Erythroblast (primary cell): ENCODE data around the gene IGF1.

ENCODE experiments used
- GATA1 ChIP-seq: IDR thresholded peaks from 2 replicates; pipeline ENCODE4 v1.6.1; 2011; ENCODE audit warnings: low read depth, mild to moderate bottlenecking, control low read depth, low read length, moderate library complexity
- POLR2A ChIP-seq: IDR thresholded peaks from 2 replicates; pipeline ENCODE4 v1.6.1; 2011; ENCODE audit warnings: mild to moderate bottlenecking, low read length

DNA sequence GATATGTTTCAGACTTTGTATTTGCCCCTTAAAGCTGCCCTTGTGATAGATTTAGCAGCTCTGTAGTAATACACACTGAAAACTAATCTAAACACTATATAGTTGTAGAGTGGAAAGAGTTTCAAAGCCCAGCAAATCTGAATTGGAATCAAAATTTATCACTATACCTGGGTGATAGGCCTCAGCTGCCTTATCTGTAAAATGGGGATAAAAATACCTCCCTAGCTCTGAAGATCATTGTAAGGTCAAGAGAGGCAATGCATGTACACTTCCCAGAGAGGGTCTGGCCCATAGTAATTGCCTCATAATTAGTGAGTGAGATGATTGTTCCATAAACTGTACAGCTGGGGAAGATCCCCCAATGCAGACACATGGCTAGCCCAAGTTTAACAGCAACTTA, 103.6 kb downstream of the IGF1 start:
- TF ChIP-seq POLR2A (no peak), GATA1 (no peak)
